NCI-H1930 (cell line): ENCODE measurements around the gene ADAT3.

ENCODE experiments used
- DNase-seq, 2 experiments: peaks; one replicate each; lab custom pipeline; 2025; lab: John Stamatoyannopoulos, UW

The ADAT3 gene

DNA sequence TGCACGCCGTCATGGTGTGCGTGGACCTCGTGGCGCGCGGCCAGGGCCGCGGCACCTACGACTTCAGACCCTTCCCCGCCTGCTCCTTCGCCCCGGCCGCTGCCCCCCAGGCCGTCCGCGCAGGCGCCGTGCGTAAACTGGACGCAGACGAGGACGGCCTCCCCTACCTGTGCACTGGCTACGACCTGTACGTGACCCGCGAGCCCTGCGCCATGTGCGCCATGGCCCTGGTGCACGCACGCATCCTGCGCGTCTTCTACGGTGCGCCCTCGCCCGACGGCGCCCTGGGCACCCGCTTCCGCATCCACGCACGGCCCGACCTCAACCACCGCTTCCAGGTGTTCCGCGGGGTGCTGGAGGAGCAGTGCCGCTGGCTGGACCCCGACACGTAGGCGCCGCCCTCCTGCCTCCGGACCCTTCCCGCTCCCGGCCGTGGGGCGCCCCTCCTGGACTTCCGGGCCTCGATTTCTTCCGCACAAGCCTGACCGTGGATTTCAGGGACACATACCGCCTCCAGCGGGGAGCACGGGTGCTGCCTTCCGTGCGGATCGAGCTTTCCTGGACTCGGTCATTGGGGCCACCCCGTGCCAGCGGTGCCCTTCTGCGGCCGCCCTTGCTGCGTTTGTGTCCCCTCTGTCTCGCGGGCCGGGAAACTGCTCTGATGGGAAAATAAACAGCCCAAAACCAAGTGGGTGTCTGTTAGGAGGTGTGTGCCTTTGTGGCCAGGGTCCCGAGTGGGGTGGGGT, 7.7 kb downstream of the ADAT3 start:
- DNase-seq: no peak

DNA sequence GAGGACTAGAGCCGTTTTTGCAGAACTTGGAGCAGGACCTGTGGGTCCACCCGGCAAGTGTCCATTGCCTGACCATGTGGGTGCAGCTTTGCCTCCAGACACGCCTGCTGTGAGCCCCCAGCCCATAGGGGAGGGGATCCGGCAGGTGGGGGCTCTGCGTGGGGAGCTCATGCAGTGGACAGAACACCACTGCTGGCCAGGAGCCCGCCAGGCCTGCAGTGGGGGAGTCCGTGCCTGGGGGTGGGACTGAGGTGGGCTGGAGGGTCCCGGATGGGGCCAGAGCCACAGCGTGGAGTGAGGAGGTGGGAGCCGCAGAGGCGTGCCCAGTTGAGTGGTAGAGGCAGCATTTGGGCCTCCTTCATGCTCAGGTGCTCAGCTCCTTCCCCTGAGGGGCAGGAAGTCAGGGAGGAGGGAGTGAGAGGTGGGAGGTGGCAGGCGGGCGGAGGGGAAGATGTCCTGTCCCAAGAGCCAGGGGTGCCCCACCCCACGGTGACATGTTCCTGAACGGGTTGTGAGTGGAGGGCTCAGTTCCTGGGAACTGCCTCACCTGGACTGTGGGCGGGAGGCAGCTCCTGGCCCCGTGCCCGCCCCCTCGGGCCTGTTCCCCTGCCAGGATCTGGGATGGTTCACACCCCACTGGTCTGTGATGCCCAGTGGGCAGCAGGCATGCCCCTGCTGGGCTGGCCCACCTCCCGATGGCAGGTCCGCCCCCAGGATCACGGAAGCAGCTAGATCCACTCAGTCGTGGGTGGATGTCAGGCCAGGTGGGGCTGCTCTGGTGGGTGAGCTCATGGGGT, 8.8 kb downstream of the ADAT3 start:
- no peak for DNase-seq

GRCh38 chr19:1914826-1915341, 9.7 kb downstream of the ADAT3 start:
- DNase-seq: no peak

- DNase-seq: no peak
Measured at GRCh38 chr19:1917146-1917545, 11.9 kb downstream of the ADAT3 start.

GRCh38 chr19:1917926-1918325, 12.7 kb downstream of the ADAT3 start:
- DNase-seq: no peak

- no peak for DNase-seq
Measured at GRCh38 chr19:1918975-1919374, 13.8 kb downstream of the ADAT3 start.

GRCh38 chr19:1920644-1921043, 15.4 kb downstream of the ADAT3 start:
- DNase-seq: no peak

- DNase-seq: no peak
Measured at GRCh38 chr19:1921326-1921725, 16.1 kb downstream of the ADAT3 start.

GRCh38 chr19:1921825-1922224, 16.6 kb downstream of the ADAT3 start:
- DNase-seq: no peak

- DNase-seq: no peak
Measured at GRCh38 chr19:1922803-1923202, 17.6 kb downstream of the ADAT3 start.

- DNase-seq: no peak
Measured at GRCh38 chr19:1923319-1923718, 18.1 kb downstream of the ADAT3 start.

DNA sequence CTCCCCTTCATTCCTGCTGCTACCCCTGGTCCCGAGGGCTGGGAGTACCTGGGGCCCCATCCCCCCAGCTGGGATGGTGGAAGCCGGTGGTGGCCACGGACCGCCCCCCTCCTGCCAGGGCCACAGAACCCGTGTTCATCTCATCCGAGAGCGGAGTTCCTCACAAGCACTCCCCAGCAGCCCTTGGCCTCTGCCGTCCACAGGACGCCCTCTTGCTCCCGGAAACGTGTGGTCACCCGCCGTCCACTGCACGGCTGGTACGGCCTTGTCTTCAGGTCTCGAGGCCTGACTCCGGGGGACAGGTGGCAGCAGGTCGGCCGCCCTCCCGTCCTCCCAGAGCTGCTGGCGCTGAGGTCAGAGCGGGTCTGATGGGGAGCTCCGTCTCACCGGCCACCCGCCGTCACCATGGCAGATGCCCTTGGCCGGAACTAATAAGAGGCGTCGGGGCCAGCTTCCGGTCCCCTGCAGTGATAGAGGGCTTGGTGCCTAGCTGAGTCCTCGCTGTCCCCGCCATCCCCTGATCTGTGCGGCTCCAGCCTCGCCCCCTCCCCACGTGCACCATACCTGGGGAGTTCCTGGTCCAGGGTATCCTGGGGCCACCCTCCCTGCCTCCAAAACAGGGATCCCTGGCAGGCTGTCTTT, 19.2 kb downstream of the ADAT3 start:
- DNase-seq: no peak

DNA sequence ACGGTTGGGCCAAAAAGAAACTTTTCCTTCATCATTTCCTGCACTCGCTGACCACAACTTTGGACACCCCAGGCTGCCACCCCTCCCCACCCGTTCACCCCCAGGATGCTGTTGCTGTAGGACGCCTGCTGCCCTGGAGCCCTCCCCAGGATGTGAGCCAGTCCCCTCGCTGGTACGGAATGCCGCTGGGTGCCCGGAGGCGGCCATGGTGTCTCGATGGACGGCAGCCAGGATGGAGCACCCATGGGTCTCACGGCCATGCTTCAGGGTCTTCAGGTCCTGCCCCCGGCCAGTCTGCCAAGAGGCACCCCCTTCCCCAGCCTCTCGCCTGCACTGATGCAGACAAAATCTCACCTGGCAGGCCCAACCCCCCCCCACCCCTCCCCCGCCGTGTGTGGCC, 20.3 kb downstream of the ADAT3 start:
- no peak for DNase-seq

DNA sequence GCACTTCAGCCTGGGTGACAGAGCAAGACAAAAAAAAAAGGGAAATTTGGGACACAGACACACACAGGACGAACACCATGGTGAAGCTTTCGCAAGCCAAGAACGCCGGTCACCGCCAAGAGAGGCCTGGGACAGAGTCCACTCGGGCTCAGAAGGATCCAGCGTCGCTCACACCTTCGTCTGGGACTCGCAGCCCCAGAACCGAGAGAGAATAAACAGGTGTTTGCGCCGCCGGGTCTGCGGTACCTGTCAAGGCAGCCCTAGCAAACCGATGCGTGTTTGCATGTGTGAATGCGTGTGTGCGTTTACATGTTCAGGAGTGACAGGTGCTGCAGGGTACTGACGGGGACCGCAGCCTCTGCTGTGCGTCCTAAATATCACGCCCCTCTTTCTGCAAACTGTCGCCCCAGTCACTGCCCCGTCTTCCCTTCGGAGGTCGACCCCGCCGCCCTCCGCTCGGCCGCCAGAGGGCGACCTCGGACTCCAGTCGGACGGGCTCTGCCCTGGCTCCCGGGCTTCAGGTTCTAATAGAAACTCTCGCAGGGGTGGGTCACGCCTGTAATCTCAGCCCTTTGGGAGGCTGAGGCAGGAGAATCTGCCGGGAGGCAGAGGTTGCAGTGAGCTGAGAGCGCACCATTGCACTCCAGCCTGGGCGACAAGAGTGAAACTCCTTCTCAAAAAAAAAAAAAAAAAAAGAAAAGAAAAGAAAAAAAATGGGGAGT, 24.0 kb downstream of the ADAT3 start:
- DNase-seq: peak; percentile 27 to 66

DNA sequence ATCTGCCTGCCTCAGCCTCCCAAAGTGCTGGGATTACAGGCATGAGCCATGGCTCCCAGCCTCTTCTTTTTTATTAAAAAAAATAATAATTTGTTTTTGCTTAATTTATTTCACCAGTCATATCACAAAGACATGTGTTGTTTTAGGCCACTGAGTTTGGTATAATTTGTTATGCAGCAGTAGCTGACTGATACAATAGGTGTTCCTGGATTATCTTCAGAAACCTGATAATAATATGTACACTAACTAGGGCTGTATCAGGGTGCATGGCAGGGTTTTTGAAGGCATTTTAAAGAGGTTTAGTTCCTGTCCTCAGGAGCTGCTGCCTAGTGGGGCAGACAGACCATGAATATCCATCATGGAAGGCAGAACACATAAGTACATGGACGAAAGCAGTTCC, 26.2 kb downstream of the ADAT3 start:
- no peak for DNase-seq

- DNase-seq: no peak
Measured at GRCh38 chr19:1932395-1932794, 27.2 kb downstream of the ADAT3 start.

DNA sequence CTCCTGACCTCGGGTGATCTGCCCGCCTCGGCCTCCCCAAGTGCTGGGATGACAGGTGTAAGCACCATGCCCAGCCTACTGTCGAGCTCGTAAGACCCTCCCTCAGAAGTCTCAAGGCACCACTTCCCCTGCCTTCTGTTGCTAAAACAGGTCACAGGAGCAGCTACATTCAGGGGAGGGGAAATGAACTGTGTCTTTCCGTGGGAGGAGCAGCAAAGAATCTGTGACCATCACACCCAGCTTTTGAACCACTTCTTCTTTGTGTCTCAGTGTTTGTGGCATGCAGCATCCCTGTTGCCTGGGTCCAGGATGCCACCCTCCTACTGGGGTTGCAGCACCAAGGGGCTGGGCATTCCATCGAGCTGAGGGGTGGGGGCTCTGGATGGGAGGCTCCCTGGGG, 28.0 kb downstream of the ADAT3 start:
- DNase-seq: no peak

DNA sequence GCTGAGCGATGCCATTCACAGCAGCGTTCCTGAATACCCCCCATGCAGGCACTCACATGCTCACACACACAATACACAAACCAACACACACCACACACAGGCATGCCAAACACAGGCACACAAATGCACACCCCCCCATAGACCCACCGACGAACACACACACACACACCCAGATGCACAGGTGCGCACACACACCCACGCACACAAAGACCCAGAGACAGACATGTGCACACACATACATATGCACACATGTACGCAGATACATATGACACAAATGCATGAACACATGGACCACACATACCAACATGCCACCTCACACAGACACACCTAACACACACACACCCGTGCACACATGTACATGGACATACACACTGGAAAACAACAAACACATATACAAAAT, 28.7 kb downstream of the ADAT3 start:
- no peak for DNase-seq

GRCh38 chr19:1935484-1936208, 30.4 kb downstream of the ADAT3 start:
- no peak for DNase-seq

GRCh38 chr19:1936430-1936829, 31.2 kb downstream of the ADAT3 start:
- DNase-seq: no peak

DNA sequence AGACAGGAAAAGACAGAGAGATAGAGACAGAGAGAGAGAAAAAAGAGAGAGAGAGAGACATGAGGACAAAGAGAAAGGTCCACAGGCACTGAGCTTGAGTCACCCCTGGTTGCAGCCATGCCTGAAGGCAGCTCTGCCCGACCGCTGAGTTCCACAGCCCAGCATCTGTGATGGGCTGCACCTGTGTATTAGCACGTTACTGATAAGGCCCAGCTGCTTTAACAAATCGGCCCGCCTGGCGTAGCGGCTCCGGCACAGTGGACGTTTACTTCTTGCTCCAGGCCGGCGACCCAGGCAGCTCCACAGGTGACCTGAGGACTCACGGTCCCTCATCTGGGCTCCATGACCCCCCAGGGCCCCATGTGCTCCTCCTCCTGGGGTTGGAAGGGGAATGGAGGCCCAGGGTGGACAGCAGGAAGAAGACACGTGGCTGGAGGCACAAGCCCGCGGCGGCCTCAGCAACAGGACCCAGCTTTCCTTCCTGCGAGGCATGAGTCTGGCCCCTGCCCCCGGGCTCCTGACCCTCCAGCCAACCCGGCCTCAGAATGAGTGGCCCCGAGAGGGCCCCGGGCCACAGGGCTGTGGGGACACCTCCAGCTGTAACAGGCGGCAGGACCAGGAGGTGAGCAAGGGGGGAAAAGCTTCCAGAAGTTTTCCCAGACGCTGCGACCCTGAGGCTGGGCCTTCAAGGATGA, 31.9 kb downstream of the ADAT3 start:
- DNase-seq: no peak
